Keratinocyte (primary cell): Measurements from ENCODE around the gene CHPF.

Experiments
- CTCF ChIP-seq, 3 experiments: IDR thresholded peaks in 1 of 3; conservative IDR thresholded peaks in 1 of 3; optimal IDR thresholded peaks in 1 of 3; 2 replicates in 2 of 3; 3 replicates in 1 of 3; pipeline versions ENCODE3 to v1.5.1; 2011; ENCODE audit warnings: low read length in 3 of 3, mild to moderate bottlenecking in 3 of 3, moderate library complexity in 2 of 3, control low read depth in 1 of 3, inconsistent platforms in 1 of 3; ENCODE audit not compliant: insufficient read depth in 2 of 3; ENCODE audit errors: extremely low read depth in 1 of 3
- EZH2 ChIP-seq: IDR thresholded peaks from one replicate; pipeline ENCODE4 v1.6.1; 2012; ENCODE audit warnings: inconsistent platforms, mild to moderate bottlenecking, low read length, moderate library complexity

GRCh38 chr2:219506802-219507526 lies 36.6 kb downstream of the CHPF start:
- TF ChIP-seq CTCF (optimal IDR thresholded peaks at IDR 0.05 in 1 of 3, IDR thresholded peaks at IDR 0.05 in 1 of 3, conservative IDR thresholded peaks at IDR 0.05 in 1 of 3; ENCODE audit: extremely low read depth in 1 of 3, insufficient read depth in 2 of 3, low read length in 3 of 3): no peak
- TF ChIP-seq EZH2: no peak
